Stimulated activated CD4-positive, alpha-beta T cell treated with anti-CD3 and anti-CD28 coated beads, Interleukin-4, amount 100 ng/mL, for 48 hours (primary cell): ENCODE measurements around the gene AMPD2.

ENCODE experiments used
- DNase-seq, 2 donors: peaks; one replicate each; pipeline ENCODE4 v3.0.0-alpha.2; 2020; ENCODE audit warnings: low read depth in 2 of 2

AMPD2 gene

GRCh38 chr1:109619576-109620400 is at the start of gene AMPD2, which contains the start of gene GNAT2:
AMPD2 (plus strand) TSS chr1:109619837; CDS start chr1:109621176, 1,339 bp downstream.
GNAT2 (minus strand) TSS chr1:109619616; CDS start chr1:109612870, 6,746 bp downstream.
- DNase-seq = peak; percentile 67 to 68

DNA sequence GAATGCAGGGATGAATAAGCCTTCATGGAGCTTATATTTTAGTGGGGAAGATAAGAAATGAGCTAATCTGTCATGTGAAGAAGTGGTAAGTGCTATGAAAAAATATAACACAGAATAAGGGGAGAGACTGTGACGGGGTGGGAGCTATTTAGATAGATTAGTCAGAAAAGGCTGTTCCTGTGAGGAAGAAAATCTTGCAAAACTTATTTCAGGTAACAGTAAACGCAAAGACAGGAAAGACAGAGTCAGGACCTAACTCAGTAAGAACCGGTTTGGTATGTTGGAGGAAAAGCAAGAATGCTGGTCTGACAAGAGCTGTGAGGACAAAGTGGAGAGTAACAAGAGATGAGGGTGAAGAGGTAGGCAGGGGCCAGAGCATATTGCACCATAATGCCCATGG is 49.2 kb upstream of the AMPD2 start:
- no peak for DNase-seq

GRCh38 chr1:109573785-109574184 is 45.9 kb upstream of the AMPD2 start:
- DNase-seq = no peak

DNA sequence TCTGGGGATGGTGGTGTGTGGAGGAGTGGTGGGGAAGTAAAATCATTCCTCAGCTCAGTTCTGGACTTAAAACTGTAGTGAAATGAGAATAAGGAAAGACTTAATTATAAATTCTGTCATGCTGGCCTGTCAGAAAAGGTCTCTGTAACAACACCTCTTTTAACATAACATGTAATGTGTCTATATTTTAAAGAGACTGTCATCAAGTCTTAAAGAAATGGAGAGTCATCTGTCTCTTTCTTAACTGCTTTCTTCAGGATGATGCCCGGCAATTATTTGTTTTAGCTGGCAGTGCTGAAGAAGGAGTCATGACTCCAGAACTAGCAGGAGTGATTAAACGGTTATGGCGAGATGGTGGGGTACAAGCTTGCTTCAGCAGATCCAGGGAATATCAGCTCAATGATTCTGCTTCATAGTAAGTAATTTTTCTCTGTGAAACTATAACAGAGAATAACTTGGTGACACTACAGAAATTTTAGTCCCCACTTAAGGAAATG is 40.6 kb upstream of the AMPD2 start:
- no peak for DNase-seq

GRCh38 chr1:109579491-109579890 is 40.1 kb upstream of the AMPD2 start:
- DNase-seq = no peak

- DNase-seq = no peak
Observed at GRCh38 chr1:109582021-109582420, 37.6 kb upstream of the AMPD2 start.

DNA sequence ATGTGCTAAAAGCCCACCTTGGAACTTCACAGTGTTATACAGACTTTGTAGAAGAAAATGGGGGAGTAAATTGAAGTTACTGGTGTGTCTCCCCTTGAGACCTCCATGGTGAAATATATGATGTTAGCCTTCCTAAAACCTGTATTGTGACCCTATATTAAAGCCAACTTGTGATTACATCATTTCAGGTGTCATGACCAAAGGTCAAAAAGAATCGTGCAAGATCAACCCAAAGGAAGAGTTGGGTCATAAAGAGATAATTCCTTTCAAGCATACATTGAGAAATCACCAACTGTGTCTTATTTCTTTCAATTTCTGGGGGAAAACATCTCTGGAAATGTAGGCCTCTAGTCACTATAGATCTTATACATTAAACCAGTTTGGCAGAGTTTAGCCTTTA is 34.9 kb upstream of the AMPD2 start:
- no peak for DNase-seq

GRCh38 chr1:109586055-109586454 is 33.6 kb upstream of the AMPD2 start:
- no peak for DNase-seq

DNA sequence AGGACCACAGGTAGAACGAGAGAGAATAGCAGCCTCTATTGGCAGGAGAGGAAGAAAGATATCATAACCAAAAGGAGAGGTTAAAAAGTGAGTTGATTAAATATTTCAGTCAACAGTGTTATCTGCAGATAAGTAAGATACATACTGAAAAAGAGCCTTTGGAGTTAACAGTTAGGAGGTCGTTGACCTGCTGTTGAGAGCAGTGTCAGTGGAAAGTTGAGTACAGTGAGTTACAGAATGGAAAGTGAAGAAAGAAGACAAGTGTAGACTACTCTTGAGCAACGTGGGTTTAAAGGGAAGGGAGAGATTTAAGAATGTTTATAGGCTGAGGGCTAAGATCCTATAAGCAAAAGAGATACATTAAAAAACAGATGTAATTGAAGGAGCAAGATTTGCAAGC is 30.5 kb upstream of the AMPD2 start:
- DNase-seq = no peak

DNA sequence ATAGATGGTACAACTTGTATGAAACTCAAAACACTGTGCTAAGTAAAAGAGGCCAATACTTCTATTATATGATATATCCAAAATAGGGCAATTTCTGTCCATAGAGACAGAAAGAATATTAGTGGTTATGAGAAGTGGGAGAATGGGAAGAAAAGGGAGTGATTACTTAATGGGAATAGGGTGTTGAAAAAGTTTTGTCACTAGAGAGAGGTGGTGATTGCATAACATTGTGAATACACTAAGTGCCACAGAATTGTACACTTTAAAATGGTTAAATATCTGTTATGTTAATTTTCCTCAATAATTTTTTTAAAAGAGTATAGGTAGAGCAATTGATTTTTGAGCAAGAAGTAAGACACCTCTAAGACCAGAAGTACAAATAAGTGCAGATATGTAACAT is 30.0 kb upstream of the AMPD2 start:
- no peak for DNase-seq

GRCh38 chr1:109592916-109593315 is 26.7 kb upstream of the AMPD2 start:
- no peak for DNase-seq

DNA sequence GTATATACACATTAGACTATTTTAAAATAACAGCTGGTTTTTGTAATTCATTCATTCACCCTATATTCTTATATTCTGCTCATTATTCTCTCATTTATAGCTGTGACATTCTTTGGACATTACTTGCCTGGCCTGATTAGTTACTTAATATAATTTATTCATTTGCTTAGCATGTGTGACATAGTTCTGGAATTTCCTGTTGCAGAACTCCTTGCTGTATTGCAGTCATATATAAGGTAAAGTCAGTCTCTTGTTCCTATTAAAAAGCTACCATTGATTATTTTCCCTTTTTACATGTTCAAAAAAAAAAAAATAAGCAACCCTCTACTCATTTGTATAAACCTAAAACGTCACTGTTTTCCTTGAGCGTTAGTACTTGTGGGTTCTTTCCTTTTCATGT is 24.1 kb upstream of the AMPD2 start:
- DNase-seq = no peak

GRCh38 chr1:109598156-109598555 is 21.5 kb upstream of the AMPD2 start:
- no peak for DNase-seq

DNA sequence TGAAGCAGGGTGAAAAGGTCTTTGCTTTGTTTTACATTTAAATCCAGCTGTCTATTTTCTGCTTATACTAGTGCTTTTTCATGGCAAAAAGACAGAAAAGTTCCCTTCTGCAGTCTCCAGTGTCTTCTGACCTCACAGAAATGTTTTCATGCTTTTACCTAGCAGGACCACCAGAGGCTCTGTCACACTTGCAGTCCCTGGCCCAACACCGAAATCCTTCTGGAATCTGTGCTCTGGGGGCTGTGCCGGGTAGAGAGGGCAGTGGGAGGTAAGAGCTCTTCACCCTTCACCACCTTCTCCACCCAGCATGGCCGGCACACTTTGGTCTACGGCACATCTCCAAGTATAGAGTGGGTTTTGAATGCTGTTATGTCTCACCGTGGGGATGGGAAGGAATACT is 21.0 kb upstream of the AMPD2 start:
- DNase-seq = no peak

DNA sequence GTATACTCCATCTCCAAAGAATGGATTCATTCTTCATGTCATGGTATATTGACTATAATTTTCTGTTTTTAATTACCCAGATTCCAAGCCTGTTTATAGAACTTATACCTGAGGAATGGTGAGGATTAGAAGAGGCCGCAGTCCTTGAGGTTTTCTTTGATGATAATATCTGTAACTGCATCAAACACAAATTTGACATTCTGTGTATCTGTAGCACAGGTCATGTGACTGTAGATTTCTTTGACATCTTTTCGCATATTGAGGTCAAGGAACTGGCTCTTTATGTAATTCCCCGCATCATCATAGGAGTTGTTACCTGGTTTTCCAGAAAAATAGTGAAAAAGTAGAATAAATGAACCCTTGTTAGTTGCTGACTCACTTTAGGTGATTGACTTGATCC is 16.4 kb upstream of the AMPD2 start:
- no peak for DNase-seq

- no peak for DNase-seq
Observed at GRCh38 chr1:109605381-109605780, 14.3 kb upstream of the AMPD2 start.

- DNase-seq = no peak
Observed at GRCh38 chr1:109609881-109610280, 9.8 kb upstream of the AMPD2 start.

DNA sequence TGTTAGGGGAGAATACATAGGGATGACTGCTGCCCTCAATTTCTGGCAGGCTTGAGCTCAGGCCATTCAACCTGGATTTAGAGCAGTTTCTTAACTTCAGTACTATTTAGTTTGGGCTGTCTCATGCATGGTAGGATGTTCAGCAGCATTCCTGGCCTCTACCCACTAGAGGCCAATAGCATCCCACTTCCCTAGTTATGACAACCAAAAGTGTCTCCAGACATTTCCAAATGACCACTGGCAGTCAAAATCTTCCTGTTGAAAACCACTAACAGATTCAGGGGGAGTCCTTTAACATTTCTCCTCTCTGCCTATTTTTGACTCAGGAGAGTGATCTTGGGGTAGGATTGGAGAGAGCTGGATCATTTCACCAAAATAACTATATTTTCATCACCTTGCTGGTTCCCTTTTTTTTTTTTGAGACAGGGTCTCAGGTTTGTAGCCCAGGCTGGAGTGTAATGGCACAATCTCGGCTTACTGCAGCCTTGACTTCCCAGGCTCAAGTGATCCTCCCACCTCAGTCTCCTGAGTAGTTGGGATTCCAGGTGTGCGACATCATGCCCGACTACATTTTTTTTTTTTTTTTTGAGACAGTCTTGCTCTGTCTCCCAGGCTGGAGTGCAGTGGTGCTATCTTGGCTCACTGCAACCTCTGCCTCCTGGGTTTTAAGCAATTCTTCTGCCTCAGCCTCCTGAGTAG is 8.9 kb upstream of the AMPD2 start:
- DNase-seq = no peak

- no peak for DNase-seq
Observed at GRCh38 chr1:109611308-109611990, 8.2 kb upstream of the AMPD2 start.

DNA sequence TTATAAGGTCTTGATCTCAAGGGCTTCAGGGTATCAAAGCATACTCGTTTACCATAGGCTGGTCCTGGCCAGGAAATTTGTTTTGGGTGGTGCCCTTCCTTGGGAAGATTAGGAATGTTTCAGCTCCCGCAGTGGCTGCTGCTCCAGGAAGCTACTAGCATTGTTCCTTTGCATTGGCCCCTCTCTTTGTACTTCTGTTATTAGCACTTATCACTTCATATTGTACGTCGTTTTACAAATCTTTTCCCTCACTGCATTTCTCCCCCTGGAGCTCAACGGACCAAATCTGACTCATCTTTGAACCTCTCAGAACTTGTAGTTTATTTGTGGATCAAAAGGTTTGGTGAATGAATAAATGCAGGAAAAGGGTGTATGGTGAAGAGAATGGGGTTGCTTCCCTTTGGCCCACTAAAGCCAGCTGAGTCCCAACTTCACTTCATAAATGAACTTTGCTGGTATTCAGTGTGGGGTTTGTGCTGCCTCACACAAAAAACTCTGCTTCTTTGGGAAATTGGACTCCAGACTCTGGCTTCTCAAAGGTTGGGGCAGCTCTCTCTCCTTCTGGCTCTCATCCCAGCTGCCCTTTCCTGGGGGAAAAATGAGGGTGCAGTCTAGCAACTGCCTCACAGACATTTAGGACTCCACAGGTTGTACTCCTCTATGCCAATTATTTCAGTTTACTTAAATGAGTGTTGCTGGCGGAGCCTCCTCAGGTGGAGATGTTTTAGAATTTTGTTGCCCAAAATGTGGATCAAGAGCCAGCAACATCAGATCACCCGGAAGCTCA is 6.1 kb upstream of the AMPD2 start:
- no peak for DNase-seq

GRCh38 chr1:109615879-109616278 is 3.8 kb upstream of the AMPD2 start:
- no peak for DNase-seq

GRCh38 chr1:109616391-109616790 is 3.2 kb upstream of the AMPD2 start:
- DNase-seq = no peak
